H1 (cell line): ENCODE results near the gene MCC. TPM values are rescaled to one million over a fixed set of nuclear protein-coding genes. Genes with fewer than 3 reads are reported as not detected.

Experiments
- CBX5 ChIP-seq: fragments of 300-800, 300-1000 bp; sonication (generic); IDR thresholded peaks from 2 replicates; pipeline ENCODE4 v1.7.1; 2016; ENCODE audit warnings: antibody characterized with exemption, low read length, low read depth
- CBX8 ChIP-seq: fragments of 300-800, 300-1000 bp; sonication (generic); IDR thresholded peaks from 2 replicates; pipeline ENCODE4 v1.7.1; 2016; ENCODE audit warnings: low read depth, low read length, borderline replicate concordance
- RBBP5 ChIP-seq: IDR thresholded peaks from 2 replicates; pipeline ENCODE4 v1.7.1; 2012; ENCODE audit warnings: low read depth, mild to moderate bottlenecking, inconsistent platforms, low read length, moderate library complexity, borderline replicate concordance
- RNF2 ChIP-seq: fragments of 200-900, 300-1000 bp; sonication (generic); IDR thresholded peaks from 2 replicates; pipeline ENCODE4 v1.7.1; 2016; ENCODE audit warnings: borderline replicate concordance, low read depth, mild to moderate bottlenecking, antibody characterized with exemption, low read length; ENCODE audit not compliant: poor library complexity, severe bottlenecking; ENCODE audit errors: missing control alignments
- SAP30 ChIP-seq: fragments of 300-600 bp; sonication (generic); IDR thresholded peaks from 2 replicates; pipeline ENCODE4 v1.7.1; 2012; ENCODE audit warnings: low read length, moderate library complexity, mild to moderate bottlenecking, inconsistent platforms; ENCODE audit not compliant: insufficient read depth, insufficient replicate concordance
- polyA plus RNA-seq, 7 experiments: library from polyadenylated mRNA; depleted of rRNA in 3 of 7; stranded (reverse) in 5 of 7; unstranded in 2 of 7; fragments of >200 nt in 5 of 7; fragments of 200-250 nt in 2 of 7; gene quantifications; 1 replicate in 5 of 7; 2 replicates in 1 of 7; 4 replicates in 1 of 7; pipeline versions ENCODE4 v1.2.1 to v1.2.3, GENCODE V29; 2011 to 2013; ENCODE audit warnings: missing spikeins in 2 of 7, mixed read lengths in 2 of 7
- total RNA-seq: library from RNA; stranded (reverse); fragmentation: NEBNext Ultra II Directional; extraction: Animal tissue kit (Norgen Biotek cat#: 25700); gene quantifications from 2 replicates; pipeline ENCODE4 v1.2.1, GENCODE V29; 2021

Gene MCC
- total and polyA plus RNA-seq, 2 of the 8 experiments (the other 6 are each of a cell fraction or from before 2014, with no cell fraction given): 2.6 to 18.3 TPM

- TF ChIP-seq SAP30 (no peak), RNF2 (no peak), CBX8 (no peak), CBX5 (no peak), RBBP5 (no peak)
- TF ChIP-seq, all 59 proteins: peak for 0
These were observed 325.5 kb downstream of the MCC start (continued) for GRCh38 chr5:113162770-113163169.
